ENCODE results near the gene GPR15LG. TPM values are rescaled to one million over a fixed set of nuclear protein-coding genes. Genes with fewer than 3 reads are reported as not detected.

Gene GPR15LG
- total RNA-seq, 1 experiment from 2014 or later, result not detected

GRCh38 chr10:84232376-84232775 is 58.8 kb downstream of the GPR15LG start:
- no peak for DNase-seq (ENCODE audit: low read depth)
- in situ Hi-C loops (cut with HindIII; ENCODE audit: low pct_unique_long_range_greater_than_20kb, low sequenced_read_pairs), result no loop called here

DNA sequence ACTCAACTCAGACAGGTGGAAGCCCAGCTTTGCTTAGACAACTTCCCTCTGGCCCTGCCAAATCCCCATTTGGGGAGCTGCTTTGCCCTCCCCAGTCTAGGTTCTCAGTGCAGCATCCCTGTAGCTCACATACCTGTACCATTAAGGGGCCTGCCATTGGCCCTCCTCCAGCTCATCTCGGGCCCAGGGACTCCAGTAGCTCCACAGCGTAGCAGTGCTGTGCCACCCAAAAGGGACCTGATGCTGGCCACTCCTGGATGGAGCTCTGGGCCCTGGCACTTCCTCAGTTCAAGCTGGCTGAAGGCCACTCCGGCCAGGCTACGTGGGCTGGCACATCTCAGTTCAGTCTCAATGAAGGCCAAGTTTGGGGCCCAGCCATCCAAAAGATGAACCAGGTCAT is 60.3 kb downstream of the GPR15LG start:
- DNase-seq (ENCODE audit: low read depth), result no peak
- in situ Hi-C loops (cut with HindIII; ENCODE audit: low pct_unique_long_range_greater_than_20kb, low sequenced_read_pairs), result no loop called here

- no peak for DNase-seq (ENCODE audit: low read depth)
- in situ Hi-C loops (cut with HindIII; ENCODE audit: low pct_unique_long_range_greater_than_20kb, low sequenced_read_pairs), result no loop called here
Measured at GRCh38 chr10:84234479-84234878, 60.9 kb downstream of the GPR15LG start.

Other genes with a start within 250 kb of the GPR15LG start
- 204 and 205 TPM in 2 replicates for gene GHITM, start 34.3 kb upstream of the GPR15LG start, total RNA-seq (2014; rRNA removed; shearing (Covaris generic); ENCODE audit: low replicate concordance)
- gene CDHR1, start 20.7 kb downstream of the GPR15LG start, total RNA-seq (2014; rRNA removed; shearing (Covaris generic); ENCODE audit: low replicate concordance), result 0.64 TPM in 1 of 2 replicates, not detected in the other
- gene LRIT2, start 51.7 kb downstream of the GPR15LG start, total RNA-seq (2014; rRNA removed; shearing (Covaris generic); ENCODE audit: low replicate concordance), result not detected in 2 replicates
- not detected in 2 replicates for gene LRIT1, start 67.7 kb downstream of the GPR15LG start, total RNA-seq (2014; rRNA removed; shearing (Covaris generic); ENCODE audit: low replicate concordance)
- gene RGR, start 71.3 kb downstream of the GPR15LG start, total RNA-seq (2014; rRNA removed; shearing (Covaris generic); ENCODE audit: low replicate concordance), result not detected in 2 replicates
- 9.5 and 24.9 TPM in 2 replicates for gene CCSER2, start 154.8 kb downstream of the GPR15LG start, total RNA-seq (2014; rRNA removed; shearing (Covaris generic); ENCODE audit: low replicate concordance)